Measurements from ENCODE around the gene SLC25A53.

GRCh38 chrX:104085477-104085876 is 71.3 kb downstream of the SLC25A53 start:
- no peak for TF ChIP-seq CTCF (IDR thresholded peaks at IDR 0.05)
- no peak for TF ChIP-seq POLR2A (IDR thresholded peaks at IDR 0.05)
